D341Med (cell line): ENCODE results near the gene SLC7A11.
"Not testable (repeated sequence)": the region's sequence is repeated elsewhere in the genome, so short reads cannot be mapped to it uniquely, and the experiment has no call there.

ENCODE experiments used
- DNase-seq: peaks from one replicate; pipeline ENCODE4 v3.0.0; 2012; ENCODE audit warnings: low spot score

SLC7A11 gene

GRCh38 chr4:138242834-138243156 lies 646 bp upstream of the SLC7A11 start:
- DNase-seq, result no peak

GRCh38 chr4:138241281-138242075 lies 671 bp downstream of the SLC7A11 start:
- DNase-seq, result no peak

- DNase-seq, result no peak
Observed at GRCh38 chr4:138239491-138239890, 2.7 kb downstream of the SLC7A11 start.

- no peak for DNase-seq
Observed at GRCh38 chr4:138238521-138239292, 3.4 kb downstream of the SLC7A11 start.

- not testable (repeated sequence) for DNase-seq
Observed at GRCh38 chr4:138237132-138237531, 5.0 kb downstream of the SLC7A11 start.

GRCh38 chr4:138236037-138236436 lies 6.1 kb downstream of the SLC7A11 start:
- DNase-seq, result no peak

- DNase-seq, result no peak
Observed at GRCh38 chr4:138235419-138235952, 6.7 kb downstream of the SLC7A11 start.

- DNase-seq, result no peak
Observed at GRCh38 chr4:138234248-138234647, 7.9 kb downstream of the SLC7A11 start.

GRCh38 chr4:138233313-138234034 lies 8.7 kb downstream of the SLC7A11 start:
- no peak for DNase-seq

GRCh38 chr4:138232364-138232763 lies 9.8 kb downstream of the SLC7A11 start:
- DNase-seq, result no peak

GRCh38 chr4:138230048-138230447 lies 12.1 kb downstream of the SLC7A11 start:
- no peak for DNase-seq

GRCh38 chr4:138229160-138229559 lies 13.0 kb downstream of the SLC7A11 start:
- DNase-seq, result no peak

- no peak for DNase-seq
Observed at GRCh38 chr4:138226351-138226750, 15.8 kb downstream of the SLC7A11 start.

- no peak for DNase-seq
Observed at GRCh38 chr4:138225477-138225876, 16.7 kb downstream of the SLC7A11 start.

GRCh38 chr4:138224614-138225013 lies 17.5 kb downstream of the SLC7A11 start:
- no peak for DNase-seq

GRCh38 chr4:138223231-138223910 lies 18.8 kb downstream of the SLC7A11 start:
- DNase-seq, result no peak

GRCh38 chr4:138222046-138222445 lies 20.1 kb downstream of the SLC7A11 start:
- DNase-seq, result peak; percentile 46

GRCh38 chr4:138218976-138219375 lies 23.2 kb downstream of the SLC7A11 start:
- DNase-seq, result peak; percentile 54

- DNase-seq, result no peak
Observed at GRCh38 chr4:138217567-138217966, 24.6 kb downstream of the SLC7A11 start.

- no peak for DNase-seq
Observed at GRCh38 chr4:138216272-138216867, 25.8 kb downstream of the SLC7A11 start.

GRCh38 chr4:138210576-138210975 lies 31.6 kb downstream of the SLC7A11 start:
- not testable (repeated sequence) for DNase-seq

- DNase-seq, result no peak
Observed at GRCh38 chr4:138209094-138209493, 33.1 kb downstream of the SLC7A11 start.
